Activated CD4-positive, alpha-beta memory T cell treated with anti-CD3 and anti-CD28 coated beads for 36 hours (primary cell): ENCODE measurements around the gene MAMLD1. TPM values are rescaled to one million over a fixed set of nuclear protein-coding genes. Genes with fewer than 3 reads are reported as not detected.
"Not testable (repeated sequence)": the region's sequence is repeated elsewhere in the genome, so short reads cannot be mapped to it uniquely, and the experiment has no call there.

Experiments used
- CTCF ChIA-PET: fragments of 350-600 bp; sonication (Branson Sonifier 250); formaldehyde crosslinking; loops from one replicate; lab custom pipeline; 2021; ENCODE audit warnings: antibody characterized with exemption, inconsistent platforms; lab: Charles Lee
- POLR2A ChIA-PET: fragments of 350-600 bp; sonication (Branson Sonifier 250); formaldehyde crosslinking; loops from one replicate; lab custom pipeline; 2021; ENCODE audit warnings: antibody characterized with exemption; lab: Charles Lee
- DNase-seq: peaks from one replicate; pipeline ENCODE4 v3.0.0-alpha.2; 2020
- H3K27ac Mint-ChIP-seq: one replicate; pipeline ENCODE4 v1.8.0; 2021; ENCODE audit warnings: mixed read lengths
- H3K27me3 Mint-ChIP-seq: one replicate; pipeline ENCODE4 v1.8.0; 2021; ENCODE audit warnings: mixed read lengths
- H3K36me3 Mint-ChIP-seq: one replicate; pipeline ENCODE4 v1.8.0; 2021; ENCODE audit warnings: mixed read lengths
- H3K4me1 Mint-ChIP-seq: one replicate; pipeline ENCODE4 v1.8.0; 2021; ENCODE audit warnings: low read depth, mixed read lengths
- H3K4me3 Mint-ChIP-seq: one replicate; pipeline ENCODE4 v1.8.0; 2021; ENCODE audit warnings: mild to moderate bottlenecking, mixed read lengths
- H3K9me3 Mint-ChIP-seq: one replicate; pipeline ENCODE4 v1.8.0; 2021; ENCODE audit warnings: mixed read lengths
- intact Hi-C: fragments of 100-400 bp; cut with micrococcal nuclease; formaldehyde crosslinking; loops from one replicate; pipeline ENCODE4 v1.15.1; 2023
- total RNA-seq, 2 experiments: library from RNA; stranded (reverse); gene quantifications; one replicate each; pipeline ENCODE4 v1.2.3, GENCODE V29; 2021

Gene MAMLD1
- total RNA-seq, 2 experiments from 2014 or later, result 2.1 to 2.2 TPM

- intact Hi-C loops, result no loop called here
- POLR2A ChIA-PET, result no interaction called here
- DNase-seq, result no peak
- CTCF ChIA-PET, result no interaction called here
- Mint-ChIP-seq H3K27me3 (no peaks in the 10 kb centered on the region), H3K27ac (no peak overlapping the region), H3K9me3 (no peaks in the 10 kb centered on the region), H3K36me3 (no peaks in the 10 kb centered on the region), H3K4me1 (peaks cover 9% of the 10 kb centered on the region), H3K4me3 (no peak overlapping the region)
These were observed 29.0 kb upstream of the MAMLD1 start for GRCh38 chrX:150334100-150334499.

GRCh38 chrX:150334981-150335380 is 28.1 kb upstream of the MAMLD1 start:
- no peaks in the 10 kb centered on the region for H3K27me3 Mint-ChIP-seq
- no peak overlapping the region for H3K27ac Mint-ChIP-seq
- H3K36me3 Mint-ChIP-seq, result no peaks in the 10 kb centered on the region

DNA sequence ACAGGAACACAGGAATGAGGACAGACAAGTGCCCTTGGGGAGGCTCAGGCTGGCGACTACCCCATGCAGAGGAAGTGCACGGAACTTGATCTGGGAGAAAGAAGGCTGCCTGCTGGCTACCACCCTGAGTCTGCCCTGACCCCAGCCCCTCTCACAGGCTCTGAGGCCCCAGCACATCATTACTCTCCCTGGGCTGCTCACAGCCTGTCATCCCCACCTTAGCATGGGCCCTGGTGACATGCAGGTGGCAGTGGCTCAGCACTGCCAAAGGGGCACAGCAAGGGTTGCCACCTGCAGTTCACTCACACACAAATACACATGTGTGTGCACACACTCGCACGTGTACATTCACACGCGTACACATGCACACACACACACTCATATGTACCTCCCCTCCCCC is 26.1 kb upstream of the MAMLD1 start:
- no peaks in the 10 kb centered on the region for H3K9me3 Mint-ChIP-seq

More at GRCh38 chrX:150334981-150335380, 28.1 kb upstream of the MAMLD1 start:
- DNase-seq, result no peak
- intact Hi-C loops, result no loop called here
- no peak overlapping the region for H3K4me3 Mint-ChIP-seq
- CTCF ChIA-PET, result no interaction called here
- H3K4me1 Mint-ChIP-seq, result peaks cover 9% of the 10 kb centered on the region
- H3K9me3 Mint-ChIP-seq, result no peaks in the 10 kb centered on the region
- POLR2A ChIA-PET, result no interaction called here

DNA sequence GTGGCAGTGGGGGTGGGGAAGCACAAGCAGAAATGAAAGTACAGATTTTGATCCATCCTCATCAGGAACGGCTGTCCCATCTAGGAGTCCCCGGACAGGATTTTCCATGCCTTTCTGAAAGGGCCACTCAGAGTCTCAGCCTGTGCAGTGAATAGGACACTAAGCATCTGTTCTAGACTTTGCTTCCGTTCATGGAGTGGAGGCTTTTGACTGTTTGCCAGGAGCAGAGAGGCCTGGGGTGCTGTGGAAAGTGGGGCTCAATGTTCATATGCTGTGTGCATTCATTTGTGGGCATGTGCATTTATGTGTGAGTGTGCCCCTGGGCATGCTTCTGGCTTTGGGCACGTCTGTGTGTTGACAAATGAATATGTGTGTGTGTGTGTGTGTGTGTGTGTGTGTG is 25.6 kb upstream of the MAMLD1 start:
- H3K27ac Mint-ChIP-seq, result no peak overlapping the region
- DNase-seq, result no peak
- ChIA-PET CTCF (no interaction called here), POLR2A (no interaction called here)
- H3K4me1 Mint-ChIP-seq, result peaks cover 9% of the 10 kb centered on the region
- no peaks in the 10 kb centered on the region for H3K36me3 Mint-ChIP-seq
- no peak overlapping the region for H3K4me3 Mint-ChIP-seq
- intact Hi-C loops, result no loop called here
- no peaks in the 10 kb centered on the region for H3K9me3 Mint-ChIP-seq
- H3K27me3 Mint-ChIP-seq, result no peaks in the 10 kb centered on the region

More for the DNA sequence above, 26.1 kb upstream of the MAMLD1 start:
- H3K27me3 Mint-ChIP-seq, result no peaks in the 10 kb centered on the region
- H3K4me3 Mint-ChIP-seq, result no peak overlapping the region
- CTCF ChIA-PET, result no interaction called here
- no peak for DNase-seq
- intact Hi-C loops, result no loop called here
- peaks cover 9% of the 10 kb centered on the region for H3K4me1 Mint-ChIP-seq
- H3K36me3 Mint-ChIP-seq, result no peaks in the 10 kb centered on the region
- POLR2A ChIA-PET, result no interaction called here
- no peak overlapping the region for H3K27ac Mint-ChIP-seq

- Mint-ChIP-seq H3K27me3 (no peaks in the 10 kb centered on the region), H3K9me3 (no peaks in the 10 kb centered on the region), H3K4me1 (no peaks in the 10 kb centered on the region), H3K27ac (no peak overlapping the region), H3K4me3 (no peak overlapping the region), H3K36me3 (no peaks in the 10 kb centered on the region)
- POLR2A ChIA-PET, result no interaction called here
- CTCF ChIA-PET, result no interaction called here
- no peak for DNase-seq
- intact Hi-C loops, result no loop called here
These were observed 24.5 kb upstream of the MAMLD1 start for GRCh38 chrX:150338615-150339014.

DNA sequence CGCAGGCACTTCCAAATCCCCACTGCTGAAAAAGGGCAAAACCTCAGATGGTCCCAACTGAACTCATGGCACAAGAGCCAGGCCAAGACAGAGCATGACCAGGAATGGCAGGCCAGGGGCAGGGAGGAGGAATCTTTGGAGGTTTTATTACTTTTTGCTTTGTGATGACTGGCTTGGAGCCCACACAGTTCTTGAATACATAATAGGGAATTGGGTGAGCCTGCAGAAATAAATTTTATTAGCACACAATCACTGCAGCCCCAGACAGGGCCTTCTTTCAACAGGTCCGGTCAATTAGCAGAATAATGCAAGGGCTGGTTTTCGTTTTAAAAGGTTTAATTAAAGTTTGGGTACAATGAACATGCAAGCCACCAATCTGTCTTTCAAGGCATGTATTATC is 23.4 kb upstream of the MAMLD1 start:
- intact Hi-C loops, result no loop called here
- no peak for DNase-seq
- Mint-ChIP-seq H3K27ac (no peak overlapping the region), H3K4me1 (no peaks in the 10 kb centered on the region), H3K27me3 (no peaks in the 10 kb centered on the region), H3K36me3 (no peaks in the 10 kb centered on the region), H3K4me3 (no peak overlapping the region), H3K9me3 (no peaks in the 10 kb centered on the region)
- CTCF ChIA-PET, result no interaction called here
- POLR2A ChIA-PET, result no interaction called here

GRCh38 chrX:150340326-150340725 is 22.8 kb upstream of the MAMLD1 start:
- POLR2A ChIA-PET, H3K27ac Mint-ChIP-seq, H3K36me3 Mint-ChIP-seq, H3K9me3 Mint-ChIP-seq, intact Hi-C loops, H3K4me3 Mint-ChIP-seq, H3K4me1 Mint-ChIP-seq, CTCF ChIA-PET, H3K27me3 Mint-ChIP-seq, DNase-seq: not testable (repeated sequence)

DNA sequence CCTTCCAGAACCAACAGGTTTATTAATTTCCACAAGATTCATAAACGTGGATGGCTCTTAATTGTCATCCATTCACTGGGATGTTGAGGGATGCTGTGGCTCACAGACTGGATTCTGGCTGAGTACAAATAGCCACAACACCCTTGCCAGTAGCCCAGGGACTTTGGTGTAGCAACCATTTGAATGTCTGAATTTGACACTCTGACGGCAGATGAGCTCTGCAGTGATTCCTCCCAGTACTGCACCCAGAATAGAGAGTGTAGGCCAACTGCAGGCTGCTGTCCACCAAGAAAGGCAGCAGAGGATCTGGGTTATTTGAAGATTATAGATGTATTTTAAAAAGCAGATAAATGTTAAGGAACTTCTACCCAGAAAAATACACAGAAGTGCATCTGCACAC is 15.6 kb upstream of the MAMLD1 start:
- intact Hi-C loops, result no loop called here
- no peaks in the 10 kb centered on the region for H3K27me3 Mint-ChIP-seq
- ChIA-PET CTCF (no interaction called here), POLR2A (no interaction called here)
- no peaks in the 10 kb centered on the region for H3K4me1 Mint-ChIP-seq
- H3K36me3 Mint-ChIP-seq, result no peaks in the 10 kb centered on the region
- H3K4me3 Mint-ChIP-seq, result no peak overlapping the region
- no peaks in the 10 kb centered on the region for H3K9me3 Mint-ChIP-seq
- no peak for DNase-seq
- H3K27ac Mint-ChIP-seq, result no peak overlapping the region

DNA sequence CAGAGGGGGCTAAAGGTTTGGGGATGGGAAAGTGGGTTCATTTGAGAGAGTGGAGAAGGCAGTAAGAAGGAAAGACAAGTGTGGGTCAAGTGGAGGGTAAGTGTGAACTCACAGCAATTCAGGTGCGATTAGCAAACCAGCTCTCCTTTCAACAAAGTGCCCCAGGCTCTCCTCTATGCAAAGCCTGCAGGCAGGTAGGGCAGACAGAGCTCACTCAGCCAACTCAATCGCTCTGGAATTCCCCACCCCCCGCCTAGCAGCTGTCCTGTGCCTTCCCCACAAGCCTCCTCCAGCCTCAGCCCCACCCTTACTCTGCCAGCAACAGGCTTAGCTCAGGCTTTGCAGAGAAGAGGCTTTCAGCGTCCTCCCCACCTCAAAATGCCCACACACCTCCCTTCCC is 14.8 kb upstream of the MAMLD1 start:
- intact Hi-C loops, result no loop called here
- H3K27me3 Mint-ChIP-seq, result no peaks in the 10 kb centered on the region
- H3K4me1 Mint-ChIP-seq, result no peaks in the 10 kb centered on the region
- CTCF ChIA-PET, result no interaction called here
- H3K36me3 Mint-ChIP-seq, result no peaks in the 10 kb centered on the region
- POLR2A ChIA-PET, result no interaction called here
- DNase-seq, result no peak
- no peaks in the 10 kb centered on the region for H3K9me3 Mint-ChIP-seq
- H3K27ac Mint-ChIP-seq, result no peak overlapping the region
- no peak overlapping the region for H3K4me3 Mint-ChIP-seq

- no peak overlapping the region for H3K4me3 Mint-ChIP-seq
- CTCF ChIA-PET, result no interaction called here
- intact Hi-C loops, result no loop called here
These were observed 11.0 kb upstream of the MAMLD1 start for GRCh38 chrX:150352114-150352513.

DNA sequence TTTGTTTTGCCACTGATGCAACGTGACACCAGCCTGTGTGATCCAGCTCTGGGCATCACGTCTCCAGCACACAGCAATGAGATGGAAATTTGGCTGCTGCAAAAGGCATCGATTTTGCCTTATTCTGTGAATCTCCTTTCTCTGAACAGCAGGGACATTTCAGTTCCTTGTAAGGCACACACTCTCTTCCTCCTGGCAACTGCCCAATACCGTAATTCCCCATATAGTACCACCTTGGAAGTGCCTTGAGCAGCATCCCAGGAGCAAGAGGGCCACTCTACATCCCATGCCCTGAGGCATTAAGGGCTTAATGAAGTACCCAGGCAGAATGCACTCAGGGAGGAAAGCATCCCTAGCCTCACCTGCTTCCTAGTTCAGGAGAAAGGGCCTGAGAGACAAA is 10.5 kb upstream of the MAMLD1 start:
- no peak overlapping the region for H3K27ac Mint-ChIP-seq
- no peak overlapping the region for H3K4me3 Mint-ChIP-seq
- POLR2A ChIA-PET, result no interaction called here

More at GRCh38 chrX:150352114-150352513, 11.0 kb upstream of the MAMLD1 start:
- no peak for DNase-seq
- POLR2A ChIA-PET, result no interaction called here
- Mint-ChIP-seq H3K27me3 (no peaks in the 10 kb centered on the region), H3K4me1 (no peaks in the 10 kb centered on the region), H3K27ac (no peak overlapping the region), H3K36me3 (no peaks in the 10 kb centered on the region), H3K9me3 (no peaks in the 10 kb centered on the region)

DNA sequence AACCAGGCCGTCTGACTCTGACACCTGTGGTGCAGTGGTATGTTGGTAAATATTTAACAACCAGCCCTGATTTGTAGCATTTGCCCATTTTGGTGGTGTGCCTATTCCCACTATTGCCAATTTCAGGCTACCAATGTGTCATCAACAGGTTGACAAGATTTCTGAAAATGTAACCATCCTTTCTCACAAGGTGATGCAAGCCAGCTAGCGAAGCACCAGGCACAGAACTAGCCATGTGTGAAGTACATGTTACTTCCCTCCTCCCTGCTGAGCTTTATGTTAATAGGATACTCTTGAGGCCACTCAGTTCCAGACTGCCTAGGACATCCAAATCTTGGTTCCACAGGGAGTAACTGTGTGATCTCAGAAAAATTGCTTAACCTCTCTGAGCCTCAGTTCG is 7.2 kb upstream of the MAMLD1 start:
- no peak overlapping the region for H3K27ac Mint-ChIP-seq
- H3K9me3 Mint-ChIP-seq, result no peaks in the 10 kb centered on the region
- H3K4me1 Mint-ChIP-seq, result no peaks in the 10 kb centered on the region
- no peak overlapping the region for H3K4me3 Mint-ChIP-seq
- ChIA-PET POLR2A (no interaction called here), CTCF (no interaction called here)
- intact Hi-C loops, result no loop called here
- H3K27me3 Mint-ChIP-seq, result peaks cover 7% of the 10 kb centered on the region
- H3K36me3 Mint-ChIP-seq, result no peaks in the 10 kb centered on the region
- DNase-seq, result no peak

More for the DNA sequence above, 10.5 kb upstream of the MAMLD1 start:
- intact Hi-C loops, result no loop called here
- no peaks in the 10 kb centered on the region for H3K9me3 Mint-ChIP-seq
- H3K36me3 Mint-ChIP-seq, result no peaks in the 10 kb centered on the region
- DNase-seq, result no peak
- CTCF ChIA-PET, result interaction anchor here (1.4 kb wide), 1 partner anchor 13 kb away, joined by 3 read pairs; no protein-coding TSS in a partner anchor
- H3K27me3 Mint-ChIP-seq, result no peaks in the 10 kb centered on the region
- H3K4me1 Mint-ChIP-seq, result no peaks in the 10 kb centered on the region

DNA sequence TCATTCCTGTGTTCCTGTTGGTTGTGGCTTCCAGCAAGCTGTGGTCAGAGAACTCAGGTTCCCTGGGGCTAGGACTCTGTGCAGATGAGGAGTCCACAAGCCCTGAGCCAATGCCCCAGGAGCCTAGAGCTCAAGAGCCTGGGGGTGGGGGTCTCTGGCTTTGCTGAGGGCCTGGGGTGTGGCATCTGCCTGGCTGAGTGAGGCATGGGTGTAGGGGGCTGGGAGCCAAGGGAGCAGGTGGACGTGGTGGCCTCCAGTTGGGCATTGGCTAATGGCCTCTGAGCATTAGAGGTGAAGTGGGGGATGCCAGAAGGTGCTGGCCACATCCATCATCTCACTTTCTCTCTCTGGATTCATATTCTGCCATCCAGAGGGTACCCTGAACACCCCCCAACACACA is 5.3 kb upstream of the MAMLD1 start:
- Mint-ChIP-seq H3K4me3 (no peak overlapping the region), H3K4me1 (peaks cover 6% of the 10 kb centered on the region), H3K36me3 (no peaks in the 10 kb centered on the region), H3K27ac (no peak overlapping the region), H3K27me3 (peaks cover 9% of the 10 kb centered on the region), H3K9me3 (no peaks in the 10 kb centered on the region)
- intact Hi-C loops, result no loop called here
- POLR2A ChIA-PET, result no interaction called here
- CTCF ChIA-PET, result no interaction called here
- DNase-seq, result no peak
